Neuronal stem cell (in vitro differentiated cells): ENCODE results near the gene ZNF618.

ENCODE experiments used
- DNase-seq: peaks from one replicate; pipeline ENCODE4 v3.0.0-alpha.2; 2013; ENCODE audit warnings: low spot score
- H2AFZ ChIP-seq: one replicate; pipeline ENCODE4 v1.6.1; 2013; ENCODE audit warnings: mild to moderate bottlenecking, low read length, inconsistent platforms
- H2AK5ac ChIP-seq: 2 replicates; pipeline ENCODE4 v1.6.1; 2013; ENCODE audit warnings: low read depth, mild to moderate bottlenecking, inconsistent platforms, low read length, moderate library complexity, mixed read lengths
- H2BK120ac ChIP-seq: 2 replicates; pipeline ENCODE4 v1.6.1; 2013; ENCODE audit warnings: low read depth, mild to moderate bottlenecking, inconsistent platforms, low read length, moderate library complexity, mixed read lengths
- H2BK12ac ChIP-seq: one replicate; pipeline ENCODE4 v1.6.1; 2013; ENCODE audit warnings: low read length, inconsistent platforms
- H2BK15ac ChIP-seq: 2 replicates; pipeline ENCODE4 v1.6.1; 2013; ENCODE audit warnings: mild to moderate bottlenecking, low read length, inconsistent platforms, mixed read lengths
- H2BK5ac ChIP-seq: one replicate; pipeline ENCODE4 v1.6.1; 2013; ENCODE audit warnings: inconsistent platforms, mild to moderate bottlenecking, low read length, moderate library complexity
- H3K14ac ChIP-seq: one replicate; pipeline ENCODE4 v1.6.1; 2013; ENCODE audit warnings: low read length, inconsistent platforms
- H3K18ac ChIP-seq: 2 replicates; pipeline ENCODE4 v1.6.1; 2013; ENCODE audit warnings: low read length, inconsistent platforms
- H3K23ac ChIP-seq: 2 replicates; pipeline ENCODE4 v1.6.1; 2013; ENCODE audit warnings: low read depth, mild to moderate bottlenecking, mixed read lengths, low read length, inconsistent platforms; ENCODE audit not compliant: poor library complexity
- H3K27ac ChIP-seq: replicated peaks from 3 replicates; pipeline ENCODE4 v1.5.1; 2013; ENCODE audit warnings: low read length, inconsistent platforms
- H3K27me3 ChIP-seq, 3 experiments: 2 replicates each; pipeline ENCODE4 v1.6.1; 2013; ENCODE audit warnings: low read length in 3 of 3, mild to moderate bottlenecking in 2 of 3, inconsistent platforms in 1 of 3, low read depth in 1 of 3, mixed read lengths in 1 of 3, moderate library complexity in 1 of 3; ENCODE audit not compliant: control insufficient read depth in 3 of 3, insufficient read depth in 3 of 3
- H3K36me3 ChIP-seq, 2 donors: replicated peaks in 1 of 2; 2 replicates each; pipeline ENCODE4 v1.6.1; 2013; ENCODE audit warnings: low read length in 2 of 2; ENCODE audit not compliant: control insufficient read depth in 2 of 2, insufficient read depth in 2 of 2
- H3K4ac ChIP-seq: 2 replicates; pipeline ENCODE4 v1.6.1; 2013; ENCODE audit warnings: inconsistent platforms, mild to moderate bottlenecking, low read length, moderate library complexity
- H3K4me1 ChIP-seq, 2 donors: 1 replicate in 1 of 2; 2 replicates in 1 of 2; pipeline ENCODE4 v1.6.1; 2013; ENCODE audit warnings: low read length in 2 of 2, low read depth in 1 of 2; ENCODE audit not compliant: control insufficient read depth in 2 of 2, insufficient read depth in 1 of 2
- H3K4me2 ChIP-seq: one replicate; pipeline ENCODE4 v1.6.1; 2013; ENCODE audit warnings: mild to moderate bottlenecking, low read length, inconsistent platforms; ENCODE audit not compliant: insufficient read depth, poor library complexity, severe bottlenecking
- H3K4me3 ChIP-seq, 2 donors: 2 replicates each; pipeline ENCODE4 v1.5.1; 2013; ENCODE audit warnings: low read length in 2 of 2, mild to moderate bottlenecking in 2 of 2, inconsistent platforms in 1 of 2, moderate library complexity in 1 of 2
- H3K79me1 ChIP-seq: one replicate; pipeline ENCODE4 v1.6.1; 2013; ENCODE audit warnings: low read depth, mild to moderate bottlenecking, inconsistent platforms, low read length, moderate library complexity
- H3K9ac ChIP-seq: one replicate; pipeline ENCODE4 v1.6.1; 2013; ENCODE audit warnings: mild to moderate bottlenecking, low read depth, low read length, inconsistent platforms; ENCODE audit not compliant: poor library complexity
- H3K9me3 ChIP-seq, 2 donors: replicated peaks in 1 of 2; 2 replicates each; pipeline versions ENCODE3 to v1.6.1; 2013; ENCODE audit warnings: low read length in 2 of 2, mild to moderate bottlenecking in 2 of 2, inconsistent platforms in 1 of 2, low read depth in 1 of 2, mixed read lengths in 1 of 2, moderate library complexity in 1 of 2; ENCODE audit not compliant: control insufficient read depth in 2 of 2, insufficient read depth in 1 of 2
- H4K8ac ChIP-seq: one replicate; pipeline ENCODE4 v1.6.1; 2013; ENCODE audit warnings: low read depth, mild to moderate bottlenecking, inconsistent platforms, low read length, moderate library complexity
- H4K91ac ChIP-seq: one replicate; pipeline ENCODE4 v1.6.1; 2013; ENCODE audit warnings: low read length, low read depth, mild to moderate bottlenecking, inconsistent platforms; ENCODE audit not compliant: poor library complexity
- WGBS, 2 donors: extraction: QIAGEN DNeasy Blood & Tissue Kit; methylation state at CpG; one replicate each; pipeline ENCODE4 v1.1.7; 2013; ENCODE audit warnings: missing lambda C conversion rate in 2 of 2, mixed read lengths in 1 of 2; ENCODE audit not compliant: insufficient read length in 2 of 2, insufficient replicate concordance in 1 of 2; ENCODE audit errors: extremely low coverage in 2 of 2; 5-methylcytosine and 5-hydroxymethylcytosine counted together

The ZNF618 gene

GRCh38 chr9:114000063-114000454, 124.0 kb downstream of the ZNF618 start:
- Histone ChIP-seq H3K23ac (no peak overlapping the region), H2BK5ac (no peak overlapping the region), H3K18ac (no peak overlapping the region), H3K4me2 (no peak overlapping the region), H3K36me3 (peaks cover 39 to 78% of the 10 kb centered on the region in 2 donors), H2AK5ac (no peak overlapping the region), H2BK15ac (no peak overlapping the region), H3K79me1 (peaks cover 3% of the 10 kb centered on the region), H2BK12ac (no peak overlapping the region), H4K91ac (no peak overlapping the region), H3K4ac (no peak overlapping the region), H3K27me3 (no peaks in the 10 kb centered on the region), H3K9ac (no peak overlapping the region), H3K14ac (no peak overlapping the region), H3K9me3 (no peaks in the 10 kb centered on the region), H3K4me1 (no peaks in the 10 kb centered on the region), H3K4me3 (no peak overlapping the region), H2BK120ac (no peak overlapping the region), H3K27ac (no peak overlapping the region), H2AFZ (no peak overlapping the region), H4K8ac (no peak overlapping the region)
- DNase-seq, result no peak
- WGBS, 2 donors, result no CpG with 5 or more reads among the region's 13 CpGs

DNA sequence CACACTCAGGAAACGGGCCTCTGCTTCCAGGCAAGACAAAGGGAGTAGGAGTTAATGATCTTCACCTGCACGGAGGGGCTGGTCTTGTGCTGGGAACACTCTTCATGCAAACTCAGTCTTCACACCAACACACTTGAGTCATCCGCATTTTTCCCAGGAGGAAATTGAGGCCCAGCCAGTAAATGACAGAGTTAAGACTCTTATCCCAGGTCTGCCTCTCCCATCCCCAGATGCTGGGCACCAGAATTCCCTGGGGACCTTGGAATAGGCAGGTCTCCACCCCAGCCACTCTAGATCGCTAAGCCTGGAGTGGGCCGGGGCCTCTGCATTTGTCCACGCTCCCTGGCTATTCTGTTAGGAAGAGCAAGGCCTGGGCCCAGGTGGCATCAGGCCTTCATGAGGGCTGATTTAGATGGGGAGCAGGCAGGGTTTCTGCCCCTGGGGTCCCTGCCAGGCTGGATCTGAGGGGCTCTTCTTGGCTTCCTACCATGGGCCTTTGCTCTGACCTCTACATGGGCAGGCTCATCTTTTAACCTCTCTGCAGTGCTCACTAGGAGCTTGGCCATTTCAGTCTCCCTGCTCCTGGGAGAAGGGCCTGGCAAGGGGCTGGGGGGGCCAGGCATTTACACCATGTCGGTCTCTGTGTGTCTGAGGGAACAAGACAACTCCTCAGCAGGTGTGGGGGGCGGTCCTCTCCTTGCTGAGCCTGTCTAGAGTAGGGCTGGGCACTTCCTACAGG, 124.7 kb downstream of the ZNF618 start:
- Histone ChIP-seq H3K4me2 (no peak overlapping the region), H3K27me3 (no peaks in the 10 kb centered on the region), H2BK12ac (no peak overlapping the region), H3K14ac (no peak overlapping the region), H2AFZ (no peak overlapping the region), H3K18ac (no peak overlapping the region), H2BK120ac (no peak overlapping the region), H3K4me3 (no peak overlapping the region), H4K91ac (no peak overlapping the region), H3K79me1 (peaks cover 3% of the 10 kb centered on the region), H3K9me3 (no peaks in the 10 kb centered on the region), H2BK15ac (no peak overlapping the region), H3K36me3 (peaks cover 45 to 75% of the 10 kb centered on the region in 2 donors), H3K9ac (no peak overlapping the region), H2BK5ac (no peak overlapping the region), H2AK5ac (no peak overlapping the region), H4K8ac (no peak overlapping the region), H3K4ac (no peak overlapping the region), H3K4me1 (no peaks in the 10 kb centered on the region), H3K23ac (no peak overlapping the region), H3K27ac (no peak overlapping the region)
- DNase-seq, result no peak
- no CpG with 5 or more reads among the region's 8 CpGs for WGBS, 2 donors

DNA sequence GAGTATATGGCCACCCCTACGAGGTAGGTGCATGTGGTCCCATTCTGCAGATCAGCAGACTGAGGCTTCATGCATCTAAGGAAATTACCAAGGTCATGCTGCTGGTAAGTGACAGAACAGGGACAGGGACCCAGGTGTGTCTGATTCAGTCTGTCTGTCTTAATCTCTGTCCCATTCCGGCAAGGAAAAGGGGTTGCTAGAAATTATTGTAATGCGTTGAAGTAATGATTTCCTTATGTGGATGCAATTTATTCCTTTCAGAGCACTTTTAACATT, 125.2 kb downstream of the ZNF618 start:
- H3K36me3 ChIP-seq, result peaks cover 47 to 80% of the 10 kb centered on the region in 2 donors
- no CpG with 5 or more reads among the region's 3 CpGs for WGBS, 2 donors

GRCh38 chr9:114001794-114002261, 125.7 kb downstream of the ZNF618 start:
- peaks cover 3% of the 10 kb centered on the region for H3K79me1 ChIP-seq
- no peak overlapping the region for H3K18ac ChIP-seq
- no peak overlapping the region for H2AK5ac ChIP-seq
- no peak overlapping the region for H3K4me3 ChIP-seq
- H3K23ac ChIP-seq, result no peak overlapping the region
- H4K91ac ChIP-seq, result no peak overlapping the region
- no peak overlapping the region for H3K14ac ChIP-seq
- peaks cover 0 to 2% of the 10 kb centered on the region in 2 donors for H3K9me3 ChIP-seq
- H3K9ac ChIP-seq, result peak overlapping the region; percentile 61
- WGBS, 2 donors, result no CpG with 5 or more reads among the region's 12 CpGs
- H3K4me2 ChIP-seq, result no peak overlapping the region
- H2BK15ac ChIP-seq, result no peak overlapping the region
- H3K36me3 ChIP-seq, result peaks cover 48 to 85% of the 10 kb centered on the region in 2 donors
- H3K27ac ChIP-seq, result no peak overlapping the region
- no peak for DNase-seq
- H3K4ac ChIP-seq, result no peak overlapping the region
- H3K4me1 ChIP-seq, result no peaks in the 10 kb centered on the region
- no peaks in the 10 kb centered on the region for H3K27me3 ChIP-seq
- H2BK12ac ChIP-seq, result no peak overlapping the region
- H2AFZ ChIP-seq, result no peak overlapping the region
- no peak overlapping the region for H2BK120ac ChIP-seq
- no peak overlapping the region for H4K8ac ChIP-seq
- H2BK5ac ChIP-seq, result peak overlapping the region; percentile 19

More for the DNA sequence above, 125.2 kb downstream of the ZNF618 start:
- Histone ChIP-seq H2BK5ac (no peak overlapping the region), H3K23ac (no peak overlapping the region), H4K91ac (no peak overlapping the region), H2BK15ac (no peak overlapping the region), H3K9ac (no peak overlapping the region), H3K14ac (no peak overlapping the region), H3K27ac (no peak overlapping the region), H2BK120ac (no peak overlapping the region), H3K4me3 (no peak overlapping the region), H3K4ac (no peak overlapping the region), H2AFZ (no peak overlapping the region), H3K4me2 (no peak overlapping the region), H3K4me1 (no peaks in the 10 kb centered on the region), H3K9me3 (peaks cover 0 to under 1% of the 10 kb centered on the region in 2 donors), H2BK12ac (no peak overlapping the region), H3K18ac (no peak overlapping the region), H2AK5ac (no peak overlapping the region), H3K27me3 (no peaks in the 10 kb centered on the region), H3K79me1 (peaks cover 3% of the 10 kb centered on the region), H4K8ac (no peak overlapping the region)
- no peak for DNase-seq
